Stimulated activated CD4-positive, alpha-beta T cell treated with anti-CD3 and anti-CD28 coated beads, Interleukin-1b, Interleukin-23, amount 100 ng/mL, for 48 hours (primary cell): ENCODE data around the gene RPS6KA4.

Experiments used
- DNase-seq: peaks from one replicate; pipeline ENCODE4 v3.0.0-alpha.2; 2020

Gene RPS6KA4

GRCh38 chr11:64327993-64328392, 31.0 kb upstream of the RPS6KA4 start:
- DNase-seq = no peak

GRCh38 chr11:64330888-64331287, 28.1 kb upstream of the RPS6KA4 start:
- DNase-seq = no peak

- DNase-seq = peak; percentile 84
Observed at GRCh38 chr11:64331569-64332371, 27.2 kb upstream of the RPS6KA4 start.

- no peak for DNase-seq
Observed at GRCh38 chr11:64333556-64333955, 25.4 kb upstream of the RPS6KA4 start.

- DNase-seq = peak; percentile 80
Observed at GRCh38 chr11:64334764-64335735, 23.9 kb upstream of the RPS6KA4 start.

- DNase-seq = no peak
Observed at GRCh38 chr11:64337538-64338249, 21.3 kb upstream of the RPS6KA4 start.

- no peak for DNase-seq
Observed at GRCh38 chr11:64338716-64339115, 20.2 kb upstream of the RPS6KA4 start.

- no peak for DNase-seq
Observed at GRCh38 chr11:64339286-64339685, 19.7 kb upstream of the RPS6KA4 start.

GRCh38 chr11:64339754-64340408, 19.1 kb upstream of the RPS6KA4 start, which contains the start of gene CCDC88B:
TSS of gene CCDC88B (plus strand) at chr11:64340204. CDS start at chr11:64340267, 63 bp downstream.
- DNase-seq = peak; percentile 85

GRCh38 chr11:64340671-64341335, 18.2 kb upstream of the RPS6KA4 start:
- DNase-seq = peak; percentile 81

- DNase-seq = no peak
Observed at GRCh38 chr11:64341429-64341828, 17.5 kb upstream of the RPS6KA4 start.

GRCh38 chr11:64341851-64342791, 16.8 kb upstream of the RPS6KA4 start:
- DNase-seq = peak; percentile 93

- DNase-seq = no peak
Observed at GRCh38 chr11:64342869-64343745, 15.9 kb upstream of the RPS6KA4 start.

- no peak for DNase-seq
Observed at GRCh38 chr11:64343767-64344559, 15.0 kb upstream of the RPS6KA4 start.

GRCh38 chr11:64344787-64345186, 14.2 kb upstream of the RPS6KA4 start:
- DNase-seq = no peak

GRCh38 chr11:64347193-64347867, 11.6 kb upstream of the RPS6KA4 start:
- DNase-seq = no peak

GRCh38 chr11:64348383-64349024, 10.5 kb upstream of the RPS6KA4 start:
- DNase-seq = no peak

- no peak for DNase-seq
Observed at GRCh38 chr11:64349025-64349387, 10.0 kb upstream of the RPS6KA4 start.
